CD4-positive, alpha-beta memory T cell (primary cell): ENCODE results near the gene LY6G6D. TPM values are rescaled to one million over a fixed set of nuclear protein-coding genes. Genes with fewer than 3 reads are reported as not detected.
A peak's percentile ranks its signal among the peaks of the same experiment; 100 is the strongest.

ENCODE experiments used
- CTCF ChIA-PET: fragments of 350-600 bp; sonication (Branson Sonifier 250); formaldehyde crosslinking; loops from one replicate; lab custom pipeline; 2021; ENCODE audit warnings: inconsistent platforms; ENCODE audit not compliant: partially characterized antibody; lab: Charles Lee
- POLR2A ChIA-PET: fragments of 350-600 bp; sonication (Branson Sonifier 250); formaldehyde crosslinking; loops from one replicate; lab custom pipeline; 2021; ENCODE audit not compliant: partially characterized antibody; lab: Charles Lee
- DNase-seq, 5 donors: peaks; one replicate each; pipeline versions ENCODE4 v3.0.0 to v3.0.0-alpha.2; 2020 to 2022; ENCODE audit warnings: mixed read lengths in 1 of 5
- H3K27ac ChIP-seq: one replicate; pipeline ENCODE4 v1.7.0; 2013; ENCODE audit warnings: low read depth, low read length
- H3K27me3 ChIP-seq: 2 replicates; pipeline ENCODE4 v1.7.0; 2013; ENCODE audit warnings: mild to moderate bottlenecking, low read length, moderate library complexity; ENCODE audit not compliant: insufficient read depth
- H3K36me3 ChIP-seq: 2 replicates; pipeline ENCODE4 v1.7.0; 2013; ENCODE audit warnings: mild to moderate bottlenecking, low read length, moderate library complexity; ENCODE audit not compliant: insufficient read depth
- H3K4me1 ChIP-seq: 2 replicates; pipeline ENCODE4 v1.7.0; 2013; ENCODE audit warnings: mild to moderate bottlenecking, low read length, moderate library complexity; ENCODE audit not compliant: insufficient read depth
- H3K4me3 ChIP-seq, 2 donors: one replicate each; pipeline ENCODE4 v1.7.0; 2013; ENCODE audit warnings: low read length in 2 of 2, mild to moderate bottlenecking in 1 of 2
- H3K9me3 ChIP-seq, 2 donors: one replicate each; pipeline ENCODE4 v1.7.0; 2013; ENCODE audit warnings: low read length in 2 of 2, control low read depth in 1 of 2; ENCODE audit not compliant: control insufficient read depth in 1 of 2
- H3K27ac Mint-ChIP-seq, 7 donors: one replicate each; pipeline ENCODE4 v1.8.0; 2020 to 2021; ENCODE audit warnings: mixed read lengths in 7 of 7, mild to moderate bottlenecking in 6 of 7, inconsistent platforms in 3 of 7, moderate library complexity in 3 of 7
- H3K27me3 Mint-ChIP-seq, 2 donors: one replicate each; pipeline ENCODE4 v1.8.0; 2020 to 2021; ENCODE audit warnings: mixed read lengths in 2 of 2
- H3K36me3 Mint-ChIP-seq, 2 donors: one replicate each; pipeline ENCODE4 v1.8.0; 2020 to 2021; ENCODE audit warnings: mixed read lengths in 2 of 2, inconsistent platforms in 1 of 2, mild to moderate bottlenecking in 1 of 2
- H3K4me1 Mint-ChIP-seq, 4 donors: one replicate each; pipeline ENCODE4 v1.8.0; 2020 to 2021; ENCODE audit warnings: mixed read lengths in 4 of 4, mild to moderate bottlenecking in 1 of 4
- H3K4me3 Mint-ChIP-seq, 8 donors: one replicate each; pipeline ENCODE4 v1.8.0; 2020 to 2021; ENCODE audit warnings: mixed read lengths in 8 of 8, mild to moderate bottlenecking in 7 of 8, moderate library complexity in 6 of 8, inconsistent platforms in 3 of 8
- H3K9me3 Mint-ChIP-seq, 8 donors: one replicate each; pipeline ENCODE4 v1.8.0; 2020 to 2021; ENCODE audit warnings: mixed read lengths in 8 of 8, mild to moderate bottlenecking in 5 of 8, inconsistent platforms in 3 of 8, moderate library complexity in 1 of 8
- intact Hi-C: fragments of 100-400 bp; cut with micrococcal nuclease; formaldehyde crosslinking; loops from one replicate; pipeline ENCODE4 v1.15.1; 2023
- polyA plus RNA-seq, 2 donors: library from polyadenylated mRNA; unstranded; fragments of 300-500 nt; fragmentation: Illumina TruSeq; gene quantifications; one replicate each; pipeline ENCODE4 v1.2.3, GENCODE V29; 2021
- total RNA-seq, 2 experiments: library from RNA; stranded (reverse); gene quantifications; one replicate each; pipeline ENCODE4 v1.2.3, GENCODE V29; 2021

LY6G6D gene
- total and polyA plus RNA-seq, 4 experiments from 2014 or later: not detected

DNA sequence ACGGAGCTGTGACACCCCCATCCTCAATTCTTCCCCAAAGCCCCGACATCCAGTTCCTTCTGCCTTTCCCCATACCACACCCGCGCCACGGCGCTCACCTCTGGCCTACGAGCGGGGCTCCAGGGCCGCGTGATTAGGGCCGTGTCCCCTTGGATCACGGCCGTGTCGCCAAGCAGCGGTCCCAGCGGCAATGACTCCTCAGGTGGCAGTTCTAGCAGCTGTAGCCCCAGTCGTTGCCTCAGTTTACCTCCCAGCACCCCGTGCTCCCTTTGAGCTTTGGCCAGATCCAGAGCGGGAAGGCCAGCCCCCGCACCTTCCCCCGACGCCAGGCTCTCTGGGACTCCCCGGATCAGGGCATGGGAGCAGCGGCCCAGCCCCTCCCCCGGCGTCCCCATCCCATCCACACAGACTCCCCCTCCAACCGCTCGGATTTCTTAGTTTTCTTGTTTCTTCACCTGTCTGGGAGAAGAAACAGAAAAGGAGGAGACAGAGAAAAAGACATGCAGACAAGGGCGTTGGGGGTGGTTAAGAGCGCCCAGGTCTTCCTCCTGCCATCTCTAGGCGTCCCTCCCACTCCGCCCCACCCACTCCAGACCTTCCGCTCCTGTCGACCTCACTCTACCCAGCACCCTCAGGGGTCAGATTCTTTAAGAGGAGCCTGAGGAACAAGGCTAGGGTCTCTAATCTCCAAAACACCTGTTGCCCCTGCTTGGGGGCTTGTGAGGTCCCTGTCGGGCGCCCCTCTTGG is 13.8 kb downstream of the LY6G6D start, which contains the start of gene DDAH2:
Gene DDAH2 (minus strand): TSS at position 533 of the 748 bp plus-strand sequence. CDS start 138 bp downstream, at position 395.
- Mint-ChIP-seq H3K9me3 (no peaks in the 10 kb centered on the region), H3K4me3 (peak within 1 kb of the TSS; percentile 94 to 98 (median 97)), H3K27me3 (no peaks in the 10 kb centered on the region), H3K36me3 (peaks cover 33 to 38% of the 10 kb centered on the region in 2 donors), H3K4me1 (peaks cover 27 to 64% (median 42%) of the 10 kb centered on the region in 4 donors), H3K27ac (peak within 1 kb of the TSS; percentile 89 to 97 (median 94))
- ChIA-PET CTCF (interaction anchor here (0.7 to 17.2 kb wide), 25 partner anchors 10 to 194 kb away, joined by 3 to 173 read pairs (median 7); partner anchors contain the start of genes ABHD16A, APOM, HSPA1A and HSPA1B), POLR2A (interaction anchor here (0.7 to 8.2 kb wide), 24 partner anchors 9 to 243 kb away, joined by 3 to 77 read pairs (median 5); partner anchors contain the start of genes ABHD16A, BAG6, CLIC1 and DDX39B)
- Histone ChIP-seq H3K4me1 (peaks cover 59% of the 10 kb centered on the region), H3K27ac (peak within 1 kb of the TSS; percentile 68), H3K36me3 (peaks cover 30% of the 10 kb centered on the region), H3K9me3 (no peaks in the 10 kb centered on the region), H3K4me3 (peak within 1 kb of the TSS; percentile 87 to 96), H3K27me3 (no peaks in the 10 kb centered on the region)
- DNase-seq: no peak
- intact Hi-C loops: loop anchor here (1.0 to 2.0 kb wide), 4 partner anchors 40 to 134 kb away; no protein-coding TSS in a partner anchor

DNA sequence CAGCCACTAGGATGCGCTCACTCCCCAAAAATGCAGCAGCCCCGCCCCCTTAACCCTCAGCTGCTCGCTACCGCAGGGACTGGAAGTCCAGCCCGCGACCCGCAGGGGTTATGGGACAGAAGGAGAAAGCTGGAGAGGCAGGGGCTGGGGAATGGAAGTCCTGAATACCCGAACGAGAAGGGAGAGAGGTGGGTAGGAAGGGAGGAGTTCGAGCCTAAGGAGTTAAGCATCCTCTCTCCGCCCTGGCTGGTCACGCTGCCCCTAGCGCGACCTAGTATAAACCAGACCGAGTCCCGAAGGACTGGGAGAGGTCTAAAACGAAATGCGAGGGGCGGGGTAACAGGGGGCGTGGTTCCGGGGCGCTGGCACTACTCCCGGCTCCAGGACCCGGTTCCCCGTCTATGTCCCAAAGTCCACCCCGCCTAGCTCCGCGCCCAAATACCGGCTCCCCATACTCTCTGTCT is 14.4 kb downstream of the LY6G6D start:
- Mint-ChIP-seq H3K4me1 (peaks cover 32 to 70% (median 47%) of the 10 kb centered on the region in 4 donors), H3K36me3 (peaks cover 34 to 44% of the 10 kb centered on the region in 2 donors), H3K4me3 (peak overlapping the region; percentile 94 to 98 (median 97)), H3K27me3 (no peaks in the 10 kb centered on the region), H3K27ac (peak overlapping the region; percentile 89 to 97 (median 94)), H3K9me3 (no peaks in the 10 kb centered on the region)
- H3K4me3 ChIP-seq: peak overlapping the region; percentile 87 to 96
- POLR2A ChIA-PET: interaction anchor here (0.7 to 8.2 kb wide), 23 partner anchors 8 to 242 kb away, joined by 3 to 77 read pairs (median 5); partner anchors contain the start of genes ABHD16A, BAG6, CLIC1 and DDX39B
- no peaks in the 10 kb centered on the region for H3K9me3 ChIP-seq
- DNase-seq: peak; percentile 72 to 83 (median 77)
- intact Hi-C loops: loop anchor here (1.0 to 2.0 kb wide), 4 partner anchors 40 to 134 kb away; no protein-coding TSS in a partner anchor
- peak overlapping the region; percentile 68 for H3K27ac ChIP-seq
- CTCF ChIA-PET: interaction anchor here (0.7 to 17.2 kb wide), 28 partner anchors 10 to 223 kb away, joined by 3 to 173 read pairs (median 6); partner anchors contain the start of genes ABHD16A, APOM, HSPA1A and HSPA1B
- no peaks in the 10 kb centered on the region for H3K27me3 ChIP-seq
- H3K36me3 ChIP-seq: peaks cover 34% of the 10 kb centered on the region
- H3K4me1 ChIP-seq: peaks cover 65% of the 10 kb centered on the region

DNA sequence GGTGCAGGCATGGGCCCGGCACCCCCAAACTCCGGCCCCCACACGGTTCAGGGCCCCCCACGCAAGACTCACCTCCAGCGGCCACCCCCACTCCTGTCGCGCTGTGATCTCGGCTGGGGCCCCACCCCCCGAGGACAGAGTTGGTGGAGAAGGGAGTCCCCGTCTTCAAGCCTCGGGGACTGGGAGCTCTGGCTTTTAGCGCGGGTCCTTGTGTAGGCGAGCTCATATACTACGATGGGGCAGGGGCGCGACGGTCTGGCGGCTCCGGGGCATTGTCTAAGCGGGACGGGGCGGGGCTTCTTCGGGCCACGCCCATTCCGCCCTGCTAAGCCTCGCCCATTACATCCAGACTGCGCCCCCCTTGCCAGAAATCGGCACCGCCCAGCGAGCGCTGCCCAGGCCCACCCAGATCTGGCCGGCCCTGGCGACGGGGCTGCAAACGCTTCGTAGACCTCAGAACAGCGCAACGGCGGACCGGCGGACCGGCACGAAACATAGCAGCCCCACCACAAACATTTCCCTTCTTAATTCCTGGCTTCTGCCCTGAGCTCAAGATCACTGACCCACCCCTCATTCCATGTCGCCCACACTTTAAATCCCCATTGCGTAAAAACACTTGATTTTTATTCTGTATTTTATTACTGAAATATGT is 15.0 kb downstream of the LY6G6D start:
- Mint-ChIP-seq H3K27me3 (no peaks in the 10 kb centered on the region), H3K9me3 (no peaks in the 10 kb centered on the region), H3K4me3 (peak overlapping the region; percentile 94 to 98 (median 97)), H3K27ac (peak overlapping the region; percentile 84 to 95 (median 93)), H3K36me3 (peaks cover 34 to 49% of the 10 kb centered on the region in 2 donors), H3K4me1 (peaks cover 32 to 76% (median 51%) of the 10 kb centered on the region in 4 donors)
- Histone ChIP-seq H3K27me3 (no peaks in the 10 kb centered on the region), H3K9me3 (no peaks in the 10 kb centered on the region), H3K36me3 (peaks cover 34% of the 10 kb centered on the region), H3K27ac (peak overlapping the region; percentile 68), H3K4me1 (peaks cover 68% of the 10 kb centered on the region), H3K4me3 (peak overlapping the region; percentile 87 to 96)
- ChIA-PET CTCF (interaction anchor here (0.7 to 17.2 kb wide), 28 partner anchors 9 to 222 kb away, joined by 3 to 173 read pairs (median 6); partner anchors contain the start of genes ABHD16A, APOM, HSPA1A and HSPA1B), POLR2A (interaction anchor here (0.9 to 8.2 kb wide), 23 partner anchors 8 to 242 kb away, joined by 3 to 77 read pairs (median 5); partner anchors contain the start of genes ABHD16A, BAG6, CLIC1 and DDX39B)
- intact Hi-C loops: loop anchor here (1.0 to 2.0 kb wide), 5 partner anchors 8 to 133 kb away; no protein-coding TSS in a partner anchor
- peak; percentile 58 to 71 (median 61) for DNase-seq

DNA sequence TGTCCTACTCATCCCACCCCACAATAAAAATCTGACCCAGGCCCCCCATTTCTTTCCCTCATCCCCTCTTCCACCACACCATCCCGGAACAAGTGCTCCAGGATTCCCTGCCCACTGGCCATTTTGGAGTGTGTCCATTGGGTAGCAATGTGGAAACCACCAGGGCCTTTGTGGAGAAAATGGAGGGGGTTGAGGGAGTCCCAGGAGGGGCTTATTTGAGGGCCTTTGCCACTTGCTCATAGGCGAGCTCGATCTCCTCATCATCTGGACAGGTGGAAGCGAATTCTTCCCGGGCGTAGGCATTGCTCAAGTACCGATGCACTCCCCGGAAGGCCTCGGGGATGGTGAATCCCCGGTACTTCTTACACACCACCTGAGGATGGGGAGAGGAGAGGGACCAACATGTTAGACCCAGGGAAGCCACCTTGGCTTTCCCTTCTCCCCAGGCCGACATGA is 15.5 kb downstream of the LY6G6D start:
- no peaks in the 10 kb centered on the region for H3K27me3 ChIP-seq
- POLR2A ChIA-PET: interaction anchor here (1.2 to 8.2 kb wide), 15 partner anchors 7 to 241 kb away, joined by 3 to 77 read pairs (median 13); partner anchors contain the start of genes ABHD16A, BAG6, CLIC1 and DXO
- no peaks in the 10 kb centered on the region for H3K9me3 ChIP-seq
- peaks cover 30 to 77% (median 55%) of the 10 kb centered on the region in 4 donors for H3K4me1 Mint-ChIP-seq
- intact Hi-C loops: loop anchor here (1.0 kb wide), 1 partner anchor 8 kb away; no protein-coding TSS in a partner anchor
- peak overlapping the region; percentile 94 to 98 (median 97) for H3K4me3 Mint-ChIP-seq
- CTCF ChIA-PET: interaction anchor here (1.1 to 17.2 kb wide), 20 partner anchors 9 to 222 kb away, joined by 3 to 173 read pairs (median 9); partner anchors contain the start of genes ABHD16A, HSPA1A, HSPA1B and HSPA1L
- H3K27me3 Mint-ChIP-seq: no peaks in the 10 kb centered on the region
- H3K36me3 ChIP-seq: peaks cover 34% of the 10 kb centered on the region
- peak overlapping the region; percentile 84 to 95 (median 93) for H3K27ac Mint-ChIP-seq
- peak overlapping the region; percentile 68 for H3K27ac ChIP-seq
- H3K4me3 ChIP-seq: peak overlapping the region in 1 of 2 donors; percentile 96
- H3K9me3 Mint-ChIP-seq: no peaks in the 10 kb centered on the region
- H3K4me1 ChIP-seq: peaks cover 66% of the 10 kb centered on the region
- DNase-seq: no peak
- peaks cover 34 to 55% of the 10 kb centered on the region in 2 donors for H3K36me3 Mint-ChIP-seq

DNA sequence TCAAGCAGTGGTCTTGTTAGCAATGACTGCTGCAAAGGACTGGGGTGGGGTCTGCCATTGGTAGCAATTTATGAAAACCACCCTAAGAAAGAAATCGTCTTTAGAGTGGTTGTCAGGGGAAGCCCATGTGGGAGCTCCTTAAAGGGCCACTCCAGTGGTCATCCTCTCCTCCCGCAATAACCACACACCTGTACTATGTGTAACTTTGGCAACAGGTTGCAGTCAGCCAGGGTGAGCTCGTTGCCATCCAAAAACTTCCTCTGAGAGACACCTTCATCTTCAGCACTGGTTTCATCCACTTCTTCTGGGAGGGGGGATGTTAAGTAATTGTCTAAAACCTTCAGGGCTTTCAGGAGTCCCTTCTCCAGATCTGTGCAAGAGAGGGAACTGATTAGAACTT is 16.9 kb downstream of the LY6G6D start:
- H3K4me1 ChIP-seq: peaks cover 60% of the 10 kb centered on the region
- peaks cover 34% of the 10 kb centered on the region for H3K36me3 ChIP-seq
- peak overlapping the region in 1 of 8 donors; percentile 35 for H3K4me3 Mint-ChIP-seq
- intact Hi-C loops: no loop called here
- H3K4me1 Mint-ChIP-seq: peaks cover 30 to 75% (median 54%) of the 10 kb centered on the region in 4 donors
- peaks cover 30 to 65% of the 10 kb centered on the region in 2 donors for H3K36me3 Mint-ChIP-seq
- H3K27ac ChIP-seq: no peak overlapping the region
- H3K27me3 Mint-ChIP-seq: no peaks in the 10 kb centered on the region
- POLR2A ChIA-PET: interaction anchor here (1.5 to 8.2 kb wide), 6 partner anchors 38 to 103 kb away, joined by 3 to 76 read pairs (median 8); partner anchors contain the start of genes HSPA1B and LSM2
- H3K4me3 ChIP-seq: no peak overlapping the region
- DNase-seq: no peak
- no peaks in the 10 kb centered on the region for H3K27me3 ChIP-seq
- H3K9me3 ChIP-seq: no peaks in the 10 kb centered on the region
- H3K27ac Mint-ChIP-seq: peak overlapping the region in 4 of 7 donors; percentile 28 to 95 (median 76)
- no peaks in the 10 kb centered on the region for H3K9me3 Mint-ChIP-seq
- CTCF ChIA-PET: interaction anchor here (1.1 to 17.2 kb wide), 7 partner anchors 15 to 133 kb away, joined by 3 to 173 read pairs (median 5); partner anchors contain the start of genes HSPA1A, HSPA1L, LSM2 and NEU1

DNA sequence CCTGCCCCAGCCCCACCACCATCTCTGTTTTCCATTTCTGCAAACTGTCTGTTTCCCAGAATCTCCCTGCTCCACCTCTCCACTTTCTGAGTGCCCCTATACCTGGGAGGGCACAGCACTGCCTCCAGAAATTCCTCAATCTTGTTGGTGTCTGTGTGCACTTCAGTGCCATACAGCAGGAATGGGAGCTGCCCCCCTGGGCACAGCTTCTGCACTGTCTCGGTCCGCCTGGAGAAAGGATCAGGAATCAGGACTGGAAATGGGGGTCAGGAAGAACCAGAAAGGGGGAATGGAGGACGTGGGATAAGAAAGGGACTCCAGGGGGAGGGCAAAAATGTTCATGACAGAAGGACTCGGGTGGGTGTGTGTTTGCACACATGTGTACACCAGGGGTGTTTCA is 18.6 kb downstream of the LY6G6D start:
- CTCF ChIA-PET: interaction anchor here (1.2 to 17.2 kb wide), 7 partner anchors 39 to 188 kb away, joined by 3 to 173 read pairs (median 4); partner anchors contain the start of genes ATP6V1G2, HSPA1B, VARS1 and VWA7
- peak overlapping the region in 1 of 2 donors; percentile 95 for H3K4me3 ChIP-seq
- POLR2A ChIA-PET: interaction anchor here (0.9 to 8.9 kb wide), 5 partner anchors 80 to 102 kb away, joined by 3 to 81 read pairs (median 50); partner anchors contain the start of genes BAG6, HSPA1A, HSPA1B and HSPA1L
- H3K27ac ChIP-seq: peak overlapping the region; percentile 82
- no peaks in the 10 kb centered on the region for H3K9me3 ChIP-seq
- no peak for DNase-seq
- Mint-ChIP-seq H3K4me1 (peaks cover 42 to 75% (median 62%) of the 10 kb centered on the region in 4 donors), H3K27ac (peak overlapping the region; percentile 94 to 97 (median 95)), H3K36me3 (peaks cover 30 to 67% of the 10 kb centered on the region in 2 donors), H3K9me3 (no peaks in the 10 kb centered on the region), H3K4me3 (peak overlapping the region in 7 of 8 donors; percentile 89 to 99 (median 98)), H3K27me3 (no peaks in the 10 kb centered on the region)
- peaks cover 34% of the 10 kb centered on the region for H3K36me3 ChIP-seq
- H3K4me1 ChIP-seq: peaks cover 61% of the 10 kb centered on the region
- intact Hi-C loops: no loop called here
- H3K27me3 ChIP-seq: no peaks in the 10 kb centered on the region
